Epithelial cell of esophagus (primary cell): ENCODE data around the gene KLHL42.

Experiments used
- DNase-seq: peaks from one replicate; pipeline ENCODE4 v3.0.0; 2010; ENCODE audit warnings: low read depth
- H3K4me3 ChIP-seq: 2 replicates; pipeline ENCODE4 v1.5.1; 2011; ENCODE audit warnings: mild to moderate bottlenecking, low read length, control low read depth
- CTCF ChIP-seq: IDR thresholded peaks from 2 replicates; pipeline ENCODE4 v1.5.1; 2011; ENCODE audit warnings: low read depth, mild to moderate bottlenecking, low read length, control low read depth, inconsistent platforms; ENCODE audit not compliant: insufficient read depth; ENCODE audit errors: missing control alignments

Gene KLHL42

GRCh38 chr12:27814851-27815591, 35.0 kb downstream of the KLHL42 start:
- TF ChIP-seq CTCF, result no peak
- no peak overlapping the region for H3K4me3 ChIP-seq
- no peak for DNase-seq

DNA sequence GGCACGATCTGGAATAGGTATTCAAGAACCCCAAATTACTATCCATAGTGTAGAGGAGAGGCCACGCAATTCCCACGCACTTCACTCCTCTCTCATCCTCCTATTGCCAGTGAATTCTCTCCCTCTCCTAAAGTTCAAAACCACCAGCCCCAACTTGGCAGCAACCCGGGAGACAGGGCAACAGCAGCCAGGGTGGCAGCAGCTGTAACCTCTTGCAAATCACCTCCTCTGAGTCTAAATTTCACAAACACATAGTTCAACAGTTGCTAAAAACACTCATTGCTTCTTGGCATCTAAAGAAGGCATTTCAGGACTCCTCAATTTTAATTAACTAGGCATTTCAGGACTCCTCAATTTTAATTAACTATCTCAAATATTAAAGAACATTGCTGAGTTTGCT, 37.7 kb downstream of the KLHL42 start:
- no peak for DNase-seq
- no peak for TF ChIP-seq CTCF
- H3K4me3 ChIP-seq, result no peak overlapping the region

GRCh38 chr12:27818401-27818918, 38.4 kb downstream of the KLHL42 start:
- TF ChIP-seq CTCF, result no peak
- H3K4me3 ChIP-seq, result no peak overlapping the region
- no peak for DNase-seq

DNA sequence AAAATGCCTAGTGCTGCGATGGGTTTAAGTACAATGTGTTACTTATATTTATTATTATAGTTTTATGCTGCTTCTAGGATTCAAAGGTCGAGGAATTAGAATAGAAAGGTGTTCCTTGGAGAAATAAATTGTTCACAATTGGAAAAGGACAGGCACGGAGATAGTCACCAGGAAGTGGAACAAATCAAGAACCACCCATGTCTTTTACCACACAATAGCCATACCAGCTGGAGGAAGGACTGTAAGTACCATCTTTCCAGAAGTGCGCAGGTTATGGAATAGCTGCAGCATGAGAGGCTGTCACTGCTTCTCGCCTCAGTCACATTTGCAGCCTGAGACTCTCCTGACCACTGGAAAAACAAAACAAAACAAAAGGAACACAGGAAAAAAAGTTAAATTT, 40.5 kb downstream of the KLHL42 start:
- H3K4me3 ChIP-seq, result no peak overlapping the region
- no peak for DNase-seq
- TF ChIP-seq CTCF, result no peak

- TF ChIP-seq CTCF, result peak; percentile 81
- peak; percentile 85 for DNase-seq
- peak overlapping the region; percentile 41 for H3K4me3 ChIP-seq
These were observed 41.4 kb downstream of the KLHL42 start for GRCh38 chr12:27821259-27821973.

DNA sequence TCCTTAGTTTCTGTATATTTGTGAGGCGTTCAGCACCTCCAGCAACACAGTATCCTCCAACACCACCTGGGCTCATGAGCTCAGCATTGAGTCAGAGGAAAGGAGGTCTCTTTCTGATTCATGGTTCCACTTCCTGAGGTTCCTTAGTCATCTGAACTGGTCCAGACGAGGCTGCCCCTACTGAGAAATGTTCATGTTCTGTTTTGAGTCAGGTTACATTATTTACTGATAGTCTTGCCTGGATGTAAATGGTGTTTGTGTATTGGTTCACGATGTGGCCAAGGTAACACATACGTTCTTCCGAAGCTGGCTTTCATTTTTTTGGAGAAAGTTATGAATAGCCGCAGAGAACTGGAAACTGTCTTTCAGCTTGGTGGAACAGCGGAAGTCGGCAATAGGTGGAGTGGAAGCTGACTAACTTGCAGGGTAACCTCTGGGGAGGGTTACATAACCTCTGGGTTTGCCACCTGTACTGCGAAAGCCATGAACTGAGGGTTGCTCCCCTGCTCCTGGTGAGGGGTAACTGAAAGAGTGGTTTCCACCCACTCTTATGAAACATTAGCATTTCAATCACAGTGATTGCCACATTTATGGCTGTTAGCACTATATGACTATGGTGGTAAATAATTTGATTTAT, 42.2 kb downstream of the KLHL42 start:
- DNase-seq, result peak; percentile 97
- peak overlapping the region; percentile 41 for H3K4me3 ChIP-seq
- TF ChIP-seq CTCF, result no peak
